ENCODE measurements around the gene SHC2. TPM values are rescaled to one million over a fixed set of nuclear protein-coding genes. Genes with fewer than 3 reads are reported as not detected.

The SHC2 gene
- total and polyA plus RNA-seq, 9 of the 15 experiments (the other 6 are each of a cell fraction or from before 2014, with no cell fraction given): 0.14 to 0.36 (median 0.17) TPM; not detected in 5

DNA sequence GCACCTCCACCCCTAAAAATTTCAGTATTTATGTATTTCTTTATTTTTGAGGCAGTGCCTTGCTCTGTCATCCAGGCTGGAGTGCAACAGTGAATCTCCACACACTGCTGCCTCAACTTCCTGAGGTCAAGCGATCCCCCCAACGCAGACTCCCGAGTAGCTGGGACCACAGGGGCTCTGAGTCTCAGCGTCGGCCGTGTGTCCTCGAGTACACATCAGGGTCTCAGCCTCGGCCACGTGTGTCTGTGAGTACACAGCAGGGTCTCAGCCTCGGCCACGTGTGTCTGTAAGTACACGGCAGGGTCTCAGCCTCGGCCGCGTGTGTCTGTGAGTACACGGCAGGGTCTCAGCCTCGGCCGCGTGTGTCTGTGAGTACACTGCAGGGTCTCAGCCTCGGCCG lies 73.1 kb downstream of the SHC2 start:
- Histone ChIP-seq H3K79me2 (ENCODE audit: control insufficient read depth, insufficient read depth, low read length) (no peaks in the 10 kb centered on the region), H3K36me3 (ENCODE audit: control insufficient read depth, insufficient read depth, low read length) (no peaks in the 10 kb centered on the region), H3K27ac (ENCODE audit: extremely low read depth, low read depth, low read length) (no peak overlapping the region), H3K4me2 (ENCODE audit: insufficient read depth, low read length) (no peak overlapping the region), H3K9me3 (replicated peaks; ENCODE audit: control insufficient read depth, insufficient read depth, low read depth, low read length) (no peaks in the 10 kb centered on the region), H3K4me1 (replicated peaks in 1 of 2; ENCODE audit: control insufficient read depth in 2 of 2, insufficient read depth in 2 of 2, low read length in 2 of 2) (peaks cover 2 to 23% of the 10 kb centered on the region in 2 experiments; a peak in 3 of 5 replicates), H4K20me1 (replicated peaks; ENCODE audit: control insufficient read depth, insufficient read depth, low read length) (no peaks in the 10 kb centered on the region), H3K4me3 (no peak overlapping the region), H2AFZ (ENCODE audit: low read depth, low read length) (no peak overlapping the region), H3K9me1 (ENCODE audit: control insufficient read depth, insufficient read depth, low read length) (no peaks in the 10 kb centered on the region), H3K27me3 (ENCODE audit: control insufficient read depth in 2 of 2, insufficient read depth in 2 of 2, low read length in 2 of 2) (peaks cover 36 to 61% of the 10 kb centered on the region in 2 experiments), H3K9ac (ENCODE audit: insufficient read depth in 1 of 2, low read depth in 2 of 2, low read length in 2 of 2) (no peak overlapping the region)
- ChIA-PET CTCF (ENCODE audit: low intra/inter-chr PET ratio) (no interaction called here), POLR2A (no interaction called here)
- no peak for DNase-seq (ENCODE audit: extremely low read depth in 1 of 4, low spot score in 3 of 4)
- BruUV-seq (replicated peaks): no TSS peak
- TF ChIP-seq FOXJ2 (tag; IDR thresholded peaks at IDR 0.05) (no peak), ZBTB1 (CRISPR knock-in tag; IDR thresholded peaks at IDR 0.05; ENCODE audit: borderline replicate concordance, low read depth) (no peak), ZNF398 (CRISPR knock-in tag; IDR thresholded peaks at IDR 0.05) (no peak), ZNF583 (CRISPR knock-in tag; IDR thresholded peaks at IDR 0.05) (no peak), XRCC5 (IDR thresholded peaks at IDR 0.05; ENCODE audit: low read depth, low read length) (no peak), GABPB1 (CRISPR knock-in tag; IDR thresholded peaks at IDR 0.05) (no peak), CEBPG (CRISPR knock-in tag; IDR thresholded peaks at IDR 0.05) (no peak), CEBPG (tag; conservative IDR thresholded peaks at IDR 0.05 in 1 of 2, IDR thresholded peaks at IDR 0.05 in 1 of 2) (no peak), RFX1 (IDR thresholded peaks at IDR 0.05) (no peak), CXXC5 (CRISPR knock-in tag; IDR thresholded peaks at IDR 0.05) (no peak), SMC3 (conservative IDR thresholded peaks at IDR 0.05; ENCODE audit: insufficient read depth, low read depth, low read length) (no peak)
- TF ChIP-seq, protein P1, sequence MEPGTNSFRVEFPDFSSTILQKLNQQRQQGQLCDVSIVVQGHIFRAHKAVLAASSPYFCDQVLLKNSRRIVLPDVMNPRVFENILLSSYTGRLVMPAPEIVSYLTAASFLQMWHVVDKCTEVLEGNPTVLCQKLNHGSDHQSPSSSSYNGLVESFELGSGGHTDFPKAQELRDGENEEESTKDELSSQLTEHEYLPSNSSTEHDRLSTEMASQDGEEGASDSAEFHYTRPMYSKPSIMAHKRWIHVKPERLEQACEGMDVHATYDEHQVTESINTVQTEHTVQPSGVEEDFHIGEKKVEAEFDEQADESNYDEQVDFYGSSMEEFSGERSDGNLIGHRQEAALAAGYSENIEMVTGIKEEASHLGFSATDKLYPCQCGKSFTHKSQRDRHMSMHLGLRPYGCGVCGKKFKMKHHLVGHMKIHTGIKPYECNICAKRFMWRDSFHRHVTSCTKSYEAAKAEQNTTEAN (CRISPR knock-in tag; IDR thresholded peaks at IDR 0.05): no peak
- TF ChIP-seq, protein P2, sequence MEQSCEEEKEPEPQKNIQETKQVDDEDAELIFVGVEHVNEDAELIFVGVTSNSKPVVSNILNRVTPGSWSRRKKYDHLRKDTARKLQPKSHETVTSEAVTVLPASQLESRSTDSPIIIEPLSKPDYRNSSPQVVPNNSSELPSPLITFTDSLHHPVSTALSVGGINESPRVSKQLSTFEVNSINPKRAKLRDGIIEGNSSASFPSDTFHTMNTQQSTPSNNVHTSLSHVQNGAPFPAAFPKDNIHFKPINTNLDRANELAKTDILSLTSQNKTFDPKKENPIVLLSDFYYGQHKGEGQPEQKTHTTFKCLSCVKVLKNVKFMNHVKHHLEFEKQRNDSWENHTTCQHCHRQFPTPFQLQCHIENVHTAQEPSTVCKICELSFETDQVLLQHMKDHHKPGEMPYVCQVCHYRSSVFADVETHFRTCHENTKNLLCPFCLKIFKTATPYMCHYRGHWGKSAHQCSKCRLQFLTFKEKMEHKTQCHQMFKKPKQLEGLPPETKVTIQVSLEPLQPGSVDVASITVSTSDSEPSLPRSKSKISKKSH (CRISPR knock-in tag; IDR thresholded peaks at IDR 0.05): no peak
- TF ChIP-seq, protein P3, sequence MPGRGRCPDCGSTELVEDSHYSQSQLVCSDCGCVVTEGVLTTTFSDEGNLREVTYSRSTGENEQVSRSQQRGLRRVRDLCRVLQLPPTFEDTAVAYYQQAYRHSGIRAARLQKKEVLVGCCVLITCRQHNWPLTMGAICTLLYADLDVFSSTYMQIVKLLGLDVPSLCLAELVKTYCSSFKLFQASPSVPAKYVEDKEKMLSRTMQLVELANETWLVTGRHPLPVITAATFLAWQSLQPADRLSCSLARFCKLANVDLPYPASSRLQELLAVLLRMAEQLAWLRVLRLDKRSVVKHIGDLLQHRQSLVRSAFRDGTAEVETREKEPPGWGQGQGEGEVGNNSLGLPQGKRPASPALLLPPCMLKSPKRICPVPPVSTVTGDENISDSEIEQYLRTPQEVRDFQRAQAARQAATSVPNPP (IDR thresholded peaks at IDR 0.05; ENCODE audit: borderline replicate concordance, insufficient read depth, insufficient read length): no peak
- in situ Hi-C loops (cut with MboI): no loop called here
- intact Hi-C loops (cut with micrococcal nuclease): no loop called here
- ATAC-seq: no peak
- WGBS (ENCODE audit: insufficient coverage, low coverage, missing lambda C conversion rate): 24% methylated on average over 11 of the region's 21 CpGs
- FAIRE-seq: no peak

Measured in K562 (cell line).